Endothelial cell of umbilical vein (primary cell): ENCODE results near the gene GPR78.

Experiments used
- POLR2A ChIP-seq: IDR thresholded peaks from 2 replicates; pipeline ENCODE4 v1.6.1; 2012; ENCODE audit warnings: low read depth, mild to moderate bottlenecking, control low read depth, low read length
- TF ChIP-seq, protein P1 (sequence below), 2 donors: IDR thresholded peaks; 1 replicate in 1 of 2; 2 replicates in 1 of 2; pipeline ENCODE4 v1.5.1; 2011; ENCODE audit warnings: low read length in 2 of 2, mild to moderate bottlenecking in 2 of 2, moderate library complexity in 2 of 2, control low read depth in 1 of 2, inconsistent platforms in 1 of 2, low read depth in 1 of 2; ENCODE audit not compliant: insufficient read depth in 1 of 2; ENCODE audit errors: extremely low read depth in 1 of 2

DNA sequence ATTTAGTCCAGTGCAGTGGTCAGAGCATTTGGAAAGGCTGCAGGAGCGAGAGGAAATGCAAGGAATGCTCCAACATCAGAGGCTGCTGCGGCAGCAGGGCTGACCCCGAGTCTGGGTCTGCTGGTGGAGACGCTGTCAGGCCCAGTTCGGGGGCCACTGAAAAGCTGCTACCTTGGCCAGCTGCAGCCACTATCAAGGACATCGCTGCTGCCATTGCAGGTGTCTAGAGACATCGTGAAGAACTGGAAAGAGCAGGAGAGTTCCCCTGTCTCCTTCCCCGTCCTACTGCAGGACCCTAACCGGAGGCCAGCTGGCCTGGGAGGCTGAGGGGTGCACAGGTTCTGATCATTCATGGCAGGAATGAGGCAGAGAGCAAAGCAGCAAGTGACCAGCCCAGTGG is 29.5 kb upstream of the GPR78 start:
- TF ChIP-seq, protein P1, sequence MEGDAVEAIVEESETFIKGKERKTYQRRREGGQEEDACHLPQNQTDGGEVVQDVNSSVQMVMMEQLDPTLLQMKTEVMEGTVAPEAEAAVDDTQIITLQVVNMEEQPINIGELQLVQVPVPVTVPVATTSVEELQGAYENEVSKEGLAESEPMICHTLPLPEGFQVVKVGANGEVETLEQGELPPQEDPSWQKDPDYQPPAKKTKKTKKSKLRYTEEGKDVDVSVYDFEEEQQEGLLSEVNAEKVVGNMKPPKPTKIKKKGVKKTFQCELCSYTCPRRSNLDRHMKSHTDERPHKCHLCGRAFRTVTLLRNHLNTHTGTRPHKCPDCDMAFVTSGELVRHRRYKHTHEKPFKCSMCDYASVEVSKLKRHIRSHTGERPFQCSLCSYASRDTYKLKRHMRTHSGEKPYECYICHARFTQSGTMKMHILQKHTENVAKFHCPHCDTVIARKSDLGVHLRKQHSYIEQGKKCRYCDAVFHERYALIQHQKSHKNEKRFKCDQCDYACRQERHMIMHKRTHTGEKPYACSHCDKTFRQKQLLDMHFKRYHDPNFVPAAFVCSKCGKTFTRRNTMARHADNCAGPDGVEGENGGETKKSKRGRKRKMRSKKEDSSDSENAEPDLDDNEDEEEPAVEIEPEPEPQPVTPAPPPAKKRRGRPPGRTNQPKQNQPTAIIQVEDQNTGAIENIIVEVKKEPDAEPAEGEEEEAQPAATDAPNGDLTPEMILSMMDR (IDR thresholded peaks at IDR 0.05; ENCODE audit: extremely low read depth in 1 of 2, insufficient read depth in 1 of 2, low read depth in 1 of 2, low read length in 2 of 2), result no peak
- no peak for TF ChIP-seq POLR2A
